Measurements from ENCODE around the gene MRPL58.
A peak's percentile ranks its signal among the peaks of the same experiment; 100 is the strongest.

MRPL58 gene

DNA sequence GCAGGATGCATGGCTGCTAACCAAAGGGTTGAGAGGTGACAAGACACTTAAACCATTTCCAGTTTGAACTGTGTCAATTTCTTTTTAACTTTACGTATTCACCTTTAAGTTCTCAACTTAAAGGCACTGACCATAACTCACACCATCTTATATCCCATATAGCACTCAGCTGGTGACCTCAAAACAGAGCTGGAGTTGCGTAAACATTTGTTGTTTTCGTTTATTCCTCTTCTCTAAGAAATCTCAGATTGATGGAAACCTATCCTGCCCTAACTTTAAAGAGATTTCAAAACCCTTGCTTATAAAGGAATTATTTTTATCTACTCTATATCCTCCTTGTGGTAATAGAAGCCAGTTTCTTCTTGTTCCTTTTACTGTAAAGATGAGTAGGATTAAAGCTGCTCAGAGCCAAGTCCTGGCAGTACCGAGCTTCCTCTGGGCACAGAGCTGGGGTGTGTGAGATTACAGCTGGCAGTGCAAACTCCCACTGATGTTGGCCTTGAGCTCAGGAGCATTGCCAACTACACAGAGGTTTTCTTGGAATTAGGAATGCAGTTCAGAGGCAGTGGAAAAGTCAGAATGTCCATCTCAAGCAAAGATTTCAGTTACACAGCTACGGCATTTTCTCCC is 35.9 kb downstream of the MRPL58 start:
- peak; percentile 28 for DNase-seq

DNA sequence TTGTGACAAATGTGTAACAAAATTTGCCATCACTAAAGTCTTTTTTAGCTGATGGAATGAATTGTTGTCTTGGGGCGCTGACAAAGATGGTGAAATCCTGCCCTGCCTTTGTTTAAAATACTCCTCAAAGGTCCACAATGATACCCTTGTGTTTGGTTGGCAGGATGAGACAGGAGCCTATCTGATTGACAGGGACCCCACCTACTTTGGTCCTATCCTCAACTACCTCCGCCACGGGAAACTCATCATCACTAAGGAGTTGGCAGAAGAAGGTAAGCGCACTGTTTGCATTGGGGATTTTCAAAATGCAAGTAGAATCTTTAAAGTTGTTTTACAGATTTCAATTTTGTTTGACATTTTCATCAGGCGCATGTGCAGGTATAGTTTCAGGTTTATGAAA is 36.6 kb downstream of the MRPL58 start:
- DNase-seq: no peak

- DNase-seq: no peak
Observed at GRCh38 chr17:75049706-75050105, 37.2 kb downstream of the MRPL58 start.

- DNase-seq: no peak
Observed at GRCh38 chr17:75051941-75052340, 39.5 kb downstream of the MRPL58 start.

GRCh38 chr17:75059369-75060345 is 47.2 kb downstream of the MRPL58 start:
- peak; percentile 75 for DNase-seq

DNA sequence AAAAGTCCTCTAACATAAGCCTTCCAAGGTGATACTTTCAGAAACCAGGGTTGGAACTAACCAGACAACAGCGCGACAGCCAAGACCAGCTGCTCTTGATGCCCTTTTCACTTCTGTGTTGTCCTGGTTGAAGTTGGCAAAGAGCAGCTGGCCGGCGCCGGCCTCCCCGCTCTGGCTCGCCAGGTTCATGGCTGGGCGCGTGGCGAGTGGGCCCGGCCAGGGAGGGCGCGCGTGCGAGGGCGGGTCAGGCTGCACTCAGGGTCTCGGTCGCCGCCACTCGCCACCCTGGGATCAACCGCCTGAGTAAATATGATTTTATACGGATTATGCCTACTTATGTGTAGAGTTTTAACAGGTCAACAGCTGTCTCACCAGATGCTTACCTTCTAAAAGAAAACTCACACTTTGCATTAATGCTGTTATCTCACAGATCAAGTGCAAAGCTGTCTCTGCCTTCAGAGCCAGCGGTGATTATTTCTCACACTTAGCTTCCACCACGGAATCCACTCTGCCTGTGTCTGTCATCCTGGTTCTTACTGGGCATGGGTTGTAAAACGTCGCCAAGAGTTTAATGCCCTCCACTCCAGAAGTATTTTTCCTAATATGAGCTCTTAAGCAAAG is 48.1 kb downstream of the MRPL58 start:
- no peak for DNase-seq

DNA sequence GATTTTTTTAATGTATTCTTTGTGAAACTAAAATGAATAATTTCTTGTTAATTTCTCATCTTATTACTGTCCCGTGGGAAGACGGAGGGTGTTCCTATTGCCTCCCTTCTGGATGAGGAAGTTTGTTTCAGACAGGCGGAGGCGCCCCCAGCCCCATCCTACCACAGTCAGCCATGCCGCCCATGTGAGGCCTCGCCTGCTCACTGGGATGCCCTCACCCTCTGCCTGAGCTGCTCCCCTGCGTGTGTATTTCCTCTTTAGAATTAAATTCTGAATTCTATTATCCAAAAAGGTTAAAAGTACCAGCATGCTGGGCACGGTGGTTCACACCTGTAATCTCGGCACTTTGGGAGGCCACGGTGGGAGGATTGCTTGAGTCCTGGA is 48.6 kb downstream of the MRPL58 start:
- DNase-seq: no peak

- DNase-seq: no peak
Observed at GRCh38 chr17:75061618-75062017, 49.1 kb downstream of the MRPL58 start.

GRCh38 chr17:75063201-75063600 is 50.7 kb downstream of the MRPL58 start:
- no peak for DNase-seq

DNA sequence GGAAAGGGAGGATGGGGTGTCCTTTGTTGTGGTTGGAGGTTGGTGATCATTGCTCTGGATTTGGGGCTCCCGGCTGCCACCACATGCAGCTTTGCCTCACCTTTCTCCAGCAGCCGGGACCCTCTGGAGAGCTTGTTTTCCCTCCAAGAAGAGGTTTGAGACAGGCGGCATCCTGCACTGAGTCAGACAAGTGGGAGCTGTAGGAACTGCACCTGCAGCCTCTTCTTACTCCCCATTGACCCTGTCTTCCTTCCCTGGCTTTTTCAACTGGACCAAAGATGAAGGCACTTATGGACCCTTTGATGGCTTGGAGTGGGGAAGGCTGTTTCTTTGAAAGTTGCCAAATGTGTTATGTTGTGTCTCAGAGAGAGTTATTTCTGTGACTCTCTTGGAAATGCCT is 51.2 kb downstream of the MRPL58 start:
- no peak for DNase-seq

DNA sequence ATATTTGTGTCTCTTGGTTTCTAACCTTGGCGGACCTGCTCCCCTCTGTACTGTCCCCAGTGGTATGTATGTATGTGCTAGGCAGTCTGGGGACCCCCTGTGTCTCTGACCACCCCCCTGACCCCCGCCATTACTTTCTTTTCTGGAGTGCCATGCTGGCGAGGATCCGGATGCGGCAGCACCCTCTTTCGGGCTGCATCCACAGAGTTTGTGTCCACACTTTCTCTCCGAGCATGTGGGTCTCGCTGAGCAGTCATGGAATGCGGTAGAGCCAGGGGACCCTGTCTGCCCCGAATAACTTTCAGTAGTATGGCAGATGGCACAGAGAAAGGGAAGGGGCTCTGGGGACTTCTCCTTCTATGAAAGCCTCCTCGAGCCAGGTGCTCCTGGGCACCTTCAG is 51.6 kb downstream of the MRPL58 start:
- no peak for DNase-seq

GRCh38 chr17:75064460-75064859 is 52.0 kb downstream of the MRPL58 start:
- DNase-seq: no peak

GRCh38 chr17:75064867-75065561 is 52.5 kb downstream of the MRPL58 start:
- DNase-seq: no peak

- no peak for DNase-seq
Observed at GRCh38 chr17:75065562-75066151, 53.2 kb downstream of the MRPL58 start.

DNA sequence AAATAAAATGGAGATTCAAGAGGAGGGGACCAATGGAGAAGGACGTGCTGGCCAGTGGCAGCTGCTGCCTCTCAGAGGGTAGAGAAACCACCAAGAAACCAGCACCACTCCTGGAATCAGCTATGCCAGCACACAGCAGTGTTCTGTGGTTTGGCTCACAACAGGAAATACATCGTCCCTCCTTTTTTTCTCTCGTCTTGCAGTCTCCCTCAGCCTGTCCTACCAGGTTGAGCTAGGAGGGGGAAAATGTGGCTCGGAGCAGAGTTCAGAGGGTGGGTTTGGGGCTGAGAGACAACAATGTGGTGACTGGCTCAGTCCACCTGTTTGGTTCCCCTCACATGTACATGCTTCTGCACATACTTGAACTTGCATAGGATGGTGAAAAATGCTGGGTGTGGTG is 55.4 kb downstream of the MRPL58 start:
- peak; percentile 78 for DNase-seq

- no peak for DNase-seq
Observed at GRCh38 chr17:75068750-75069149, 56.3 kb downstream of the MRPL58 start.

GRCh38 chr17:75069783-75070182 is 57.3 kb downstream of the MRPL58 start:
- DNase-seq: peak; percentile 47

Measured in hematopoietic multipotent progenitor cell treated with erythropoietin and hydrocortisone succinate and interleukin-3 and kit ligand, for 6 days (in vitro differentiated cells).